Activated CD4-positive, alpha-beta T cell treated with anti-CD3 and anti-CD28 coated beads, Interleukin-2, Interleukin-6, amounts not matched to agents 100 ng/mL and 50 ng/mL, durations not matched to agents 16 hours and 8 hours (primary cell): ENCODE data around the gene TMEM258.

ENCODE experiments used
- DNase-seq: peaks from one replicate; pipeline ENCODE4 v3.0.0-alpha.2; 2020

Gene TMEM258

GRCh38 chr11:61774411-61774810 lies 18.0 kb downstream of the TMEM258 start:
- DNase-seq: no peak

- DNase-seq: no peak
Measured at GRCh38 chr11:61773809-61774208, 18.6 kb downstream of the TMEM258 start.

- DNase-seq: no peak
Measured at GRCh38 chr11:61773356-61773755, 19.0 kb downstream of the TMEM258 start.

- DNase-seq: no peak
Measured at GRCh38 chr11:61771985-61772455, 20.4 kb downstream of the TMEM258 start.

- DNase-seq: no peak
Measured at GRCh38 chr11:61771195-61771894, 21.1 kb downstream of the TMEM258 start.

GRCh38 chr11:61769946-61770683 lies 22.3 kb downstream of the TMEM258 start:
- DNase-seq: no peak

DNA sequence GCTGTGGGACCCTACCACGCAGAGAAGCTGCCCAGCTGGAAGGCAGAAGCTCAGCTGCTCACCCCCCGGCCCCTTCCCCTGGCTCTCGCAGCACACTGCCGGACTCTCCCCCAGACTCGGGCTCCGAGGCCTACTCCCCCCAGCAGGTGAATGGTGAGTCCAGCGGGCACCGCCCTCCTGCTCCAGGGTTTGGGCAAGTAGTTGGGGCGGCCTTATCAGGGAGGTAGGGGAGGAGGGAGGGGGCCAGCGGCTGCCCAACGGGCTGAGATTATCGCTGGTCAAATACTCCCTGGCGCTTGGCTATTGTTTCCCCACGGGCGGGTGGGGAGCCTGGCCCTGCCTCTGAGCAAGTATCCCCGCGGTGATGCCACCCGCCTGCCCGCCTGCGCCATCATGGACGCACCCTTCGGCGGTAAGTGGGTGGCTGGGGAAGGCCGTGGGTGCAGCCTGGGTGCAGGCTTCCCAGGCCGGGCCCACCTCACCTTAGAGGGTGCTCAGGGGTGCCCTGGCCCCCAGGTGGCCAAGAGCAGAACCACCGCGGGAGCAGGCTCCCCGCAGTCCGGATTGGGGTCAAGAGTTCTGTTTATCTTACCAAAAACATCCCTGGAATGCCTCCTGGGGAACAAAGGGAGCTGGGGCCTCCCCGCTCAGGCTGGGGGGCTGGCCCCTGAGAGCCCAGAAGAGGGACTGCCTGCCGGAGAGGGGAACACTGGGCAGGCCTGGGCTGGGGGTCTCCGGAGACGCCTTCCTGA lies 23.1 kb downstream of the TMEM258 start:
- DNase-seq: no peak

GRCh38 chr11:61768376-61769076 lies 23.9 kb downstream of the TMEM258 start:
- DNase-seq: no peak

GRCh38 chr11:61766353-61766841 lies 26.0 kb downstream of the TMEM258 start:
- DNase-seq: no peak

DNA sequence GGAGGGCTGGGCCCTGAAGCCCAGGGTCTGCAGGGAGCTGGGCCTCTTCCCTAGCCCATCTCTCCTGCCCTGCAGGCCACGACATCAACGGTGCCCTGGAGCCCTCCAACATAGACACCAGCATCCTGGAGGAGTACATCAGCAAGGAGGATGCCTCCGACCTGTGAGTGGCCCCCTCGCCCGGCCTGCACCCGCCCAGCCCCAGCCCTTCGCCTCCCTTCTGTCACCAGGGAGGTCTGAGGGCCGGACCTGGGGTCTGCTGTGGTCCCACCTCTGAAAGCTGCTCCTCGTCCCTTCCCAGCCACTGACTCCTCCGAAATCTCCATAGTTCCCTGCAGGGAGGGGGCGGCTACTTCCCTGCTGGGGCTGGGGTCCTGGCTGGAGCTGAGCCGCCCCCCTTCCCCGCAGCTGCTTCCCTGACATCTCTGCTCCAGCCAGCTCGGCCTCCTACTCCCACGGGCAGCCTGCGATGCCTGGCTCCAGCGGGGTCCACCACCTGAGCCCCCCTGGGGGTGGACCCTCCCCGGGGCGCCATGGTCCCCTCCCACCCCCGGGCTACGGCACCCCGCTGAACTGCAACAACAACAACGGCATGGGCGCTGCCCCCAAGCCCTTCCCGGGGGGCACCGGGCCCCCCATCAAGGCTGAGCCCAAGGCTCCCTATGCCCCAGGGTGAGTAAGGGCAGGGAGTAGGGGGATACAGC lies 26.7 kb downstream of the TMEM258 start:
- DNase-seq: no peak

- no peak for DNase-seq
Measured at GRCh38 chr11:61764606-61765260, 27.7 kb downstream of the TMEM258 start.

DNA sequence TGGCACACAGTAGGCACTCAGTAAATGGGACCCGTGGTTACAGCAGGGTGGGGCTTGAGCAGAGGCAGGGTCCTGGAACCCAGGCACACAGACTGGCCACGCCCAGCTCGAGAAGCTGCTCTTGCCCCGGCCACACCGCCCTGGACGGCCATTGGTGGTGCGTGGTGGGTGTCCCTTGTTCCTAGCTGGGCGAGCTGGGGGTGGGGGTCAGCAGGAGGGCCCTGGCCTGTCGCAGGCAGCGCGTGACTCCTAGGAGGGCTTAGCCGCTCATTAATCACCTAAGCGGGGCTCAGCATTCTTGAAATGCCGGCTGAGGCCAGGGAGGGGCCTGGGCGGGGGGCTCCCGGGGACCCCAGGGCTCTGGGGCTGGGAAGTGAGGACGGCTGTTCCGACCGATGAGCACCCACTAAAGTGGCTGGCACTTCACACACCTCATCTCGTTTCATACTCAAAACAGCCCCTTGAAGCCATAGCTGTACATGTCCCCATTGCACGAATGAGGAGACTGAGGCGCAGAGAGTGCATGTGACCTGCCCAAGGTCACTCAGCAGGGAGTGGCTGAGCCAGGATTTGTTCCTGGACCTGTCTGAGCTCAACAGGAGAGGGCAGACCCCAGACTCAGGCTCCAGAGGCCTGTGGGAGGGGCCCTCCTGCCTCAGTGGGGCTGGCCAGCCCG lies 28.3 kb downstream of the TMEM258 start:
- no peak for DNase-seq

GRCh38 chr11:61762798-61763197 lies 29.6 kb downstream of the TMEM258 start:
- no peak for DNase-seq

DNA sequence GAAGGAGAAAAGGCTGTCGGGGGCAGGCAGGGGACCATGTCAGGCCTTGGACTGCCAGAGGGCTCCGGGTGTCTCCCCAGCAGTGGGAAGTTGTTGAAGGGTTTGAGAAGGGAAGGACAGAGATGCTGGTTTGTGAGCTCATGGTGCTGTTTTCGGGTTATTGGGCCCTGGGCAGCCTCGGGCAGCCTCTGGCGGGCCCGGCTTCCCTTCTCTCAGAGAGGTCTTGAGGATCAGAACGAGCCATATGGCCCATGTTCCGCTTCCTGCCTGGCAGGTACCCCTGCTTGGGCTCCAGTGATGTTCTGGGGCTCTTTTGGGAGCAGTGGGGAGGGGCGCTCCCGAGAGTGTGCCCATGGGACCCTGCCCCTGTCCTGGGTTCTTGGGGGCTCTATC lies 30.2 kb downstream of the TMEM258 start:
- no peak for DNase-seq

DNA sequence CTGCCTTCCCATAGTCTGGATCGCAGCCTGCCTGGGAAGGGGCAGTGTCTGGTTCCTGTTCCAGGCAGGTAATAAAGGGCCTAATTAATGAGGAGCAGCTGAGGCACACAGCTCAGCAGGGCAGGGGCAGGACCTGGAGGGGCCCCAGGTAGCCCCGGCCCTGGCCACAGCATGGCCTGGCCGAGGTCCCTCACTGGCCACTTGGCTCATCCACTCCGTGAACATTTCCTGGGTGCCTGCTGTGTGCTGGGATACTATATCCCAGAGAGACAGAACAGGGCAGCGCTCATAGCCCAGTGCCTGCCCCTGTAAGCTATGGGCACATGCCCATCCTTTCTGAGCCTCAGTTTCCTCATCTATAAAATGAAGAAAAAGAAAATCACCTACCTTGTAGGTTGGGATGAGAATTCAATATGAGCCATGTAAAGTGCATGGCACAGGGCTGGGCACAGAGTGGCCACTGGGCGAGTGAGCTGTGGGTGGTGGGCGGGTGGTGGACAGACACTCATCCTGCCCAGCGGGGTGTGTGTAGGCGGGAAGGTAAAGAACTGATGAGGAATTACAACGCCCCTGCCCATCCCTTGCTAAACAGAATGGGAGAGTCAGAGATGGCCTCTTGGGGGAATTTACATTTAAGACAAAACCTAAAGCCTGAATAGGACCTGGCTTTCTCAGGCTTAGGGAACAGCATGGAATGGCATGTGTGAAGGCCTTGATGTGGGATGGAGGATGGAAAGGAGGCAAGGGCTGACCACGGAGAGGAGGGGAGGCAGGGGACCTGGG lies 30.8 kb downstream of the TMEM258 start:
- DNase-seq: no peak

DNA sequence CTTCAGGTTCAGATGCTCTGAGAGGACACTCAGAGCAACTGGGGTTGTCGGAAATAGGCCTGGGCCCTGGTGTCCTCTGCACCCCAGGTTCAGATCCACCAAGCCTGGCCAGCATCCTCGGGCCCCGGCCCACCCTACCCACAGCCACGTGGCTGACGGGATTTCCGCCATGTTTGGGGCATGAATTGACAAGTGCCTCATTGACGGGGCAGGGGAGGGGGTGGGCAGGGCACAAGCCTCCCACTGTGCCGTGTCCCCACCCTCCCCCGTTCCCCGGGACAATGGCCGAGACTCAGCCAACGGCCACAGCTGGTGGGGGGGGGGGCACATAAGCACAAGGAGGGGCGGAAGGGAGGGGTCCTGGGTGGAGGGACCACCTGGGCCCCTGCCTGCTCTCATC lies 31.5 kb downstream of the TMEM258 start:
- no peak for DNase-seq

DNA sequence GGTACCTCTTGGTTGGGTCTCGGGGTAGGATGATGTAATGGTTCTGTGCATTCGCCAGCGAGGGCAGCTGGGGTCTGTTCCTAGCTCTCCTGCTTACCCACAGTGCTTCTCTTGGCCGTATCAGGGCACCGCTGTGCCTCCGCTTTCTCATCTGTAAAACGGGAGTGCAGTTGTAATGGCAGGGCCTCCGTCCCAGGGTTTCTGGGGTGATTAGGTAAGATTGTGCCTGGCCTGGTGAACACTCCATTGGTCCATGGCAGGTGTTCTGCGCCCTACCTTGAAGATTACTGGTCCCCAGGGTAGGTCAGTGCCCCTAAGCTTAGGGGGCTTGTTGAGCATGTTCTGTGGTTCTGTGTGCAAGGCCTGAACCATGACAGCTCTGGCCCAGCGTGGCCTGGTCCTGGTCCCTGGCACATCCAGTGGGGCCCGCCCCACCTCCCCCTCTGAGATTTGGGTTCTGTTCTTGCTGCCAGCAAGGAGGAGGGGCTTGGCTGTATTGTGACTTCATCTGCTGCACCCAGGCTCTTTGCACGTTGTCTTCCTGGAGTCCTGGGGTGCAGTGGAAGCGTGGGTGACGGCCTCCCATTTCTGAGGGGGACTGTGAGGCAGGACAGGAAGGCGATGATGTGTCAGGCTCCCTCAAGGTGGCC lies 35.1 kb downstream of the TMEM258 start:
- no peak for DNase-seq

- DNase-seq: peak; percentile 53
Measured at GRCh38 chr11:61756452-61757212, 35.8 kb downstream of the TMEM258 start.

GRCh38 chr11:61756147-61756451 lies 36.3 kb downstream of the TMEM258 start:
- DNase-seq: no peak
